MCF 10A (cell line): Measurements from ENCODE around the gene TMBIM6. TPM values are rescaled to one million over a fixed set of nuclear protein-coding genes. Genes with fewer than 3 reads are reported as not detected.
A peak's percentile ranks its signal among the peaks of the same experiment; 100 is the strongest.
"Not testable (repeated sequence)": the region's sequence is repeated elsewhere in the genome, so short reads cannot be mapped to it uniquely, and the experiment has no call there.

ENCODE experiments used
- BruUV-seq: library from RNA; stranded (reverse); fragments of 400-500 nt; replicated peaks from 2 replicates; lab custom pipeline; 2021; lab: Mats Ljungman, UMichigan
- CTCF ChIA-PET: fragments of 300-600 bp; sonication (Branson Sonifier 250); formaldehyde crosslinking; extraction: SDS; loops from one replicate; lab custom pipeline; 2021; ENCODE audit warnings: antibody characterized with exemption, inconsistent platforms; lab: Yijun Ruan, JAX
- POLR2A ChIA-PET: fragments of 300-600, 350-650 bp; sonication (Branson Sonifier 250); formaldehyde crosslinking; extraction: SDS; loops from one replicate; lab custom pipeline; 2020; ENCODE audit warnings: antibody characterized with exemption, inconsistent platforms; lab: Yijun Ruan, JAX
- DNase-seq: peaks from one replicate; pipeline ENCODE4 v3.0.0-alpha.2; 2018; ENCODE audit not compliant: unreplicated experiment
- H3K27ac Mint-ChIP-seq: one replicate; pipeline ENCODE4 v1.8.0; 2022; ENCODE audit warnings: mild to moderate bottlenecking, low read depth, mixed read lengths; ENCODE audit not compliant: unreplicated experiment
- H3K27me3 Mint-ChIP-seq: one replicate; pipeline ENCODE4 v1.8.0; 2022; ENCODE audit warnings: mixed read lengths; ENCODE audit not compliant: insufficient read depth, unreplicated experiment
- H3K36me3 Mint-ChIP-seq: one replicate; pipeline ENCODE4 v1.8.0; 2022; ENCODE audit warnings: mild to moderate bottlenecking, moderate library complexity, mixed read lengths; ENCODE audit not compliant: insufficient read depth, unreplicated experiment
- H3K4me1 Mint-ChIP-seq: one replicate; pipeline ENCODE4 v1.8.0; 2022; ENCODE audit warnings: mixed read lengths; ENCODE audit not compliant: insufficient read depth, unreplicated experiment
- H3K4me3 Mint-ChIP-seq: one replicate; pipeline ENCODE4 v1.8.0; 2022; ENCODE audit warnings: mild to moderate bottlenecking, moderate library complexity, mixed read lengths; ENCODE audit not compliant: unreplicated experiment
- H3K9me3 Mint-ChIP-seq: one replicate; pipeline ENCODE4 v1.8.0; 2022; ENCODE audit warnings: mixed read lengths; ENCODE audit not compliant: unreplicated experiment
- CTCF ChIP-seq: fragments of 200-600 bp; IDR thresholded peaks from one replicate; pipeline ENCODE4 v1.8.0; 2022; ENCODE audit warnings: antibody characterized with exemption, mild to moderate bottlenecking; ENCODE audit not compliant: unreplicated experiment
- intact Hi-C: fragments of 100-400 bp; cut with micrococcal nuclease; formaldehyde crosslinking; loops from 2 replicates; pipeline ENCODE4 v1.14.1; 2022
- total RNA-seq: library from RNA; stranded (reverse); gene quantifications from 2 replicates; pipeline ENCODE4 v1.2.3, GENCODE V29; 2022

TMBIM6 gene
- total RNA-seq, 1 experiment from 2014 or later = 517 TPM

- no peaks in the 10 kb centered on the region for H3K9me3 Mint-ChIP-seq
- intact Hi-C loops = loop anchor here (2.0 to 5.0 kb wide), 2 partner anchors 143 to 278 kb away; partner anchors contain the start of gene ASIC1
Measured at GRCh38 chr12:49779581-49779980, 38.2 kb downstream of the TMBIM6 start.

DNA sequence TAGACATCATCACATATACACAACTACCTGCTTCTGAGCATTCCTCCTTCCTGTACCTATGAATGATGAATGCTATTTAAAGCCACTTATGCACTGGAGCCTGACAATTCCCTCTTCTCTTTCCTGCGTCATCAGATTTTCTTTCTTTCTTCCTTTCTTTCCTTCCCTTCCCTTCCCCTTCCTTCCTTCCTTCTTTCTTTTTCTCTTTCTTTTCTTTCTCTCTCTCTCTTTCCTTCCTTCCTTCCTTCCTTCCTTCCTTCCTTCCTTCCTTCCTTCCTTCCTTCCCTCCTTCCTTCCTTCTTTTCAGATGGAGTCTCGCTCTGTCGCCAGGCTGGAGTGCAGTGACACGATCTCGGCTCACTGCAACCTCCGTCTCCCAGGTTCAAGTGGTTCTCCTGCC, 39.6 kb downstream of the TMBIM6 start:
- POLR2A ChIA-PET = not testable (repeated sequence)

More at GRCh38 chr12:49779581-49779980, 38.2 kb downstream of the TMBIM6 start:
- BruUV-seq = no TSS peak
- TF ChIP-seq CTCF = no peak
- Mint-ChIP-seq H3K27ac (no peak overlapping the region), H3K4me1 (peaks cover 17% of the 10 kb centered on the region), H3K4me3 (no peak overlapping the region), H3K27me3 (peaks cover 35% of the 10 kb centered on the region), H3K36me3 (peaks cover 7% of the 10 kb centered on the region)
- CTCF ChIA-PET = interaction anchor here (0.7 to 5.2 kb wide), 4 partner anchors 21 to 291 kb away, joined by 3 to 57 read pairs (median 6); no protein-coding TSS in a partner anchor
- DNase-seq = no peak
- POLR2A ChIA-PET = no interaction called here

GRCh38 chr12:49783917-49784676, 42.7 kb downstream of the TMBIM6 start:
- Mint-ChIP-seq H3K4me3 (no peak overlapping the region), H3K4me1 (no peaks in the 10 kb centered on the region), H3K36me3 (peaks cover 7% of the 10 kb centered on the region), H3K27ac (no peak overlapping the region), H3K9me3 (no peaks in the 10 kb centered on the region), H3K27me3 (peaks cover 36% of the 10 kb centered on the region)
- CTCF ChIA-PET = interaction anchor here (0.6 kb wide), 1 partner anchor 724 kb away, joined by 3 read pairs; no protein-coding TSS in a partner anchor
- intact Hi-C loops = no loop called here
- POLR2A ChIA-PET = interaction anchor here (0.5 to 1.0 kb wide), 3 partner anchors 53 to 82 kb away, joined by 3 read pairs; partner anchors contain the start of gene BCDIN3D
- BruUV-seq = no TSS peak
- DNase-seq = no peak
- TF ChIP-seq CTCF = no peak

More for the DNA sequence above, 39.6 kb downstream of the TMBIM6 start:
- peaks cover 36% of the 10 kb centered on the region for H3K27me3 Mint-ChIP-seq
- H3K9me3 Mint-ChIP-seq, H3K4me3 Mint-ChIP-seq, H3K27ac Mint-ChIP-seq, BruUV-seq, DNase-seq, intact Hi-C loops, H3K36me3 Mint-ChIP-seq: not testable (repeated sequence)
- peaks cover 17% of the 10 kb centered on the region for H3K4me1 Mint-ChIP-seq
- CTCF ChIA-PET = interaction anchor here (0.6 to 5.2 kb wide), 4 partner anchors 39 to 433 kb away, joined by 3 to 57 read pairs (median 7); partner anchors contain the start of gene TMBIM6

- H3K27me3 Mint-ChIP-seq = peaks cover 31% of the 10 kb centered on the region
- no peaks in the 10 kb centered on the region for H3K4me1 Mint-ChIP-seq
- no peaks in the 10 kb centered on the region for H3K9me3 Mint-ChIP-seq
- intact Hi-C loops = no loop called here
- peak; percentile 18 for DNase-seq
- H3K27ac Mint-ChIP-seq = no peak overlapping the region
- CTCF ChIA-PET = interaction anchor here (0.9 to 1.1 kb wide), 2 partner anchors 14 to 286 kb away, joined by 3 to 5 read pairs; no protein-coding TSS in a partner anchor
- H3K4me3 Mint-ChIP-seq = no peak overlapping the region
- POLR2A ChIA-PET = interaction anchor here (0.5 to 1.0 kb wide), 2 partner anchors 58 to 83 kb away, joined by 3 read pairs; partner anchors contain the start of gene BCDIN3D
- H3K36me3 Mint-ChIP-seq = peaks cover 7% of the 10 kb centered on the region
- no TSS peak for BruUV-seq
- TF ChIP-seq CTCF = no peak
Measured at GRCh38 chr12:49784756-49785409, 43.5 kb downstream of the TMBIM6 start.
